Liver (tissue), 9 donors: ENCODE measurements around the gene WNT11. TPM values are rescaled to one million over a fixed set of nuclear protein-coding genes. Genes with fewer than 3 reads are reported as not detected.

Experiments used
- DNase-seq: peaks from one replicate; pipeline ENCODE4 v3.0.0-alpha.2; 2017; ENCODE audit warnings: low spot score
- H3K27ac ChIP-seq, 2 donors: one replicate each; pipeline ENCODE4 v1.7.0; 2013; ENCODE audit warnings: inconsistent platforms in 2 of 2, low read length in 2 of 2, control low read depth in 1 of 2, low read depth in 1 of 2, mild to moderate bottlenecking in 1 of 2
- H3K27me3 ChIP-seq, 4 donors: one replicate each; pipeline versions ENCODE4 v1.6.1 to v1.7.0; 2013; ENCODE audit warnings: low read length in 3 of 4, inconsistent platforms in 1 of 4, mild to moderate bottlenecking in 1 of 4, moderate library complexity in 1 of 4; ENCODE audit not compliant: control insufficient read depth in 4 of 4, insufficient read depth in 4 of 4
- H3K36me3 ChIP-seq, 4 donors: one replicate each; pipeline versions ENCODE4 v1.6.1 to v1.7.0; 2013; ENCODE audit warnings: low read length in 3 of 4, mild to moderate bottlenecking in 3 of 4, low read depth in 1 of 4, moderate library complexity in 1 of 4; ENCODE audit not compliant: control insufficient read depth in 4 of 4, insufficient read depth in 3 of 4
- H3K4me1 ChIP-seq, 4 donors: one replicate each; pipeline versions ENCODE4 v1.6.1 to v1.7.0; 2013; ENCODE audit warnings: low read length in 3 of 4, mild to moderate bottlenecking in 3 of 4, moderate library complexity in 1 of 4; ENCODE audit not compliant: control insufficient read depth in 4 of 4, insufficient read depth in 4 of 4
- H3K4me3 ChIP-seq, 3 donors: one replicate each; pipeline versions ENCODE4 v1.6.1 to v1.7.0; 2013; ENCODE audit warnings: low read length in 3 of 3, control low read depth in 1 of 3, low read depth in 1 of 3, mild to moderate bottlenecking in 1 of 3
- H3K9ac ChIP-seq, 2 donors: one replicate each; pipeline ENCODE4 v1.7.0; 2013; ENCODE audit warnings: low read length in 2 of 2, mild to moderate bottlenecking in 2 of 2, moderate library complexity in 2 of 2, control low read depth in 1 of 2, low read depth in 1 of 2
- H3K9me3 ChIP-seq, 4 donors: one replicate each; pipeline versions ENCODE4 v1.6.1 to v1.7.0; 2013; ENCODE audit warnings: low read length in 3 of 4; ENCODE audit not compliant: control insufficient read depth in 4 of 4
- EGR1 ChIP-seq, 2 donors: IDR thresholded peaks; 2 replicates each; pipeline ENCODE4 v1.6.1; 2016 to 2018; ENCODE audit warnings: antibody characterized with exemption in 2 of 2, low read depth in 2 of 2
- FOXA1 ChIP-seq: IDR thresholded peaks from 2 replicates; pipeline ENCODE4 v1.6.1; 2016; ENCODE audit warnings: antibody characterized with exemption
- FOXA2 ChIP-seq: IDR thresholded peaks from 2 replicates; pipeline ENCODE4 v1.6.1; 2016; ENCODE audit warnings: antibody characterized with exemption
- GABPA ChIP-seq, 2 donors: IDR thresholded peaks in 1 of 2; conservative IDR thresholded peaks in 1 of 2; 2 replicates each; pipeline ENCODE4 v1.6.1; 2016; ENCODE audit warnings: antibody characterized with exemption in 2 of 2, mild to moderate bottlenecking in 1 of 2, moderate library complexity in 1 of 2
- HNF4A ChIP-seq, 2 donors: conservative IDR thresholded peaks; 2 replicates each; pipeline ENCODE4 v1.6.1; 2016; ENCODE audit warnings: antibody characterized with exemption in 2 of 2, mild to moderate bottlenecking in 2 of 2
- HNF4G ChIP-seq: IDR thresholded peaks from 2 replicates; pipeline ENCODE4 v1.6.1; 2016; ENCODE audit warnings: antibody characterized with exemption
- JUND ChIP-seq, 2 donors: IDR thresholded peaks; 2 replicates each; pipeline ENCODE4 v1.6.1; 2016; ENCODE audit warnings: antibody characterized with exemption in 2 of 2
- NR2F2 ChIP-seq: IDR thresholded peaks from 2 replicates; pipeline ENCODE4 v1.6.1; 2016; ENCODE audit warnings: antibody characterized with exemption
- RAD21 ChIP-seq, 2 donors: IDR thresholded peaks; 2 replicates each; pipeline ENCODE4 v1.6.1; 2016; ENCODE audit warnings: antibody characterized with exemption in 2 of 2, mild to moderate bottlenecking in 2 of 2
- RXRA ChIP-seq, 2 donors: IDR thresholded peaks; 2 replicates each; pipeline ENCODE4 v1.6.1; 2017 to 2018; ENCODE audit warnings: antibody characterized with exemption in 2 of 2, mild to moderate bottlenecking in 1 of 2
- SP1 ChIP-seq: IDR thresholded peaks from 2 replicates; pipeline ENCODE4 v1.6.1; 2018; ENCODE audit warnings: antibody characterized with exemption, mild to moderate bottlenecking
- TAF1 ChIP-seq: conservative IDR thresholded peaks from 2 replicates; pipeline ENCODE4 v1.6.1; 2016; ENCODE audit warnings: antibody characterized with exemption, mild to moderate bottlenecking
- YY1 ChIP-seq: IDR thresholded peaks from 2 replicates; pipeline ENCODE4 v1.6.1; 2016; ENCODE audit warnings: antibody characterized with exemption, mild to moderate bottlenecking
- WGBS: extraction: QIAGEN DNeasy Blood & Tissue Kit; methylation state at CpG from one replicate; pipeline ENCODE4 v1.1.7; 2013; 5-methylcytosine and 5-hydroxymethylcytosine counted together
- polyA plus RNA-seq, 2 donors: library from polyadenylated mRNA; stranded (reverse) in 1 of 2; unstranded in 1 of 2; fragments of 200-250 nt in 1 of 2; fragments of >200 nt in 1 of 2; fragmentation: Nextera tagmentation in 1 of 2; extraction: Ambion mirVana in 1 of 2; gene quantifications; one replicate each; pipeline versions ENCODE4 v1.2.1 to v1.2.3, GENCODE V29; 2013 to 2015
- total RNA-seq, 2 donors: library from RNA; depleted of rRNA; stranded (reverse); fragments of >200 nt; gene quantifications; one replicate each; pipeline ENCODE4 v1.2.3, GENCODE V29; 2014
- TF ChIP-seq, protein P1 (sequence below): IDR thresholded peaks from 2 replicates; pipeline ENCODE4 v1.6.1; 2016; ENCODE audit warnings: antibody characterized with exemption
- TF ChIP-seq, protein P2 (sequence below): IDR thresholded peaks from 2 replicates; pipeline ENCODE4 v1.6.1; 2016; ENCODE audit warnings: antibody characterized with exemption, mild to moderate bottlenecking
- TF ChIP-seq, protein P3 (sequence below): IDR thresholded peaks from 2 replicates; pipeline ENCODE4 v1.6.1; 2016; ENCODE audit warnings: antibody characterized with exemption
- TF ChIP-seq, protein P4 (sequence below): IDR thresholded peaks from 2 replicates; pipeline ENCODE4 v1.6.1; 2016; ENCODE audit warnings: antibody characterized with exemption
- TF ChIP-seq, protein P5 (sequence below): fragments of 150-350 bp; IDR thresholded peaks from 2 replicates; pipeline ENCODE4 v1.5.1; 2017; ENCODE audit warnings: improper control_type of control experiment, low read depth, low read length; ENCODE audit not compliant: missing input control
- donor health status: healthy.
- donor health status: healthy.
- donor health status: healthy.
- donor health status: healthy.
- donor health status: healthy.

Gene WNT11
- total and polyA plus RNA-seq, 4 donors: 1.1 to 4.8 (median 2.5) TPM

DNA sequence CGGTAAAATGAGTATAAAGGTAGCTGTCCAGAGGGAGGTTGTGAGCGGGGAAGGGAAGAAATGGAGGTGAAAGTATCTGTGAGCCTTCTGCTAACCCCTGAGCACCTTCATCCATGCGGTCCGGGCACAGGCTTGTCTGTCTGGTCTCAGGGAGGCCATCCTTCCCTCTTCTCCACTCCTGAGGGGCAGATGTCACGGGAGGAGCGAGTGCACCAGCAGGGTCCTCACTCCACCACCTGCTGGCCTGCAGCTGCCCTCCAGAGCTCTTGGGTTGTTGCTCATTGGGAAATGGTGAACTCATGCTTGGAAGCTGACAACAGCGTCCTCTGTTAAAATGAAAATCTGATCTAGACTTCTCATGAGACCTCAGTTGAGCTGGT, 33.8 kb upstream of the WNT11 start:
- no peak for DNase-seq
- Histone ChIP-seq H3K27ac (no peak overlapping the region), H3K9me3 (no peaks in the 10 kb centered on the region), H3K27me3 (no peaks in the 10 kb centered on the region), H3K4me3 (no peak overlapping the region), H3K4me1 (peaks cover 0 to 18% (median 7%) of the 10 kb centered on the region in 4 donors), H3K36me3 (no peaks in the 10 kb centered on the region), H3K9ac (no peak overlapping the region)
- TF ChIP-seq, protein P1, sequence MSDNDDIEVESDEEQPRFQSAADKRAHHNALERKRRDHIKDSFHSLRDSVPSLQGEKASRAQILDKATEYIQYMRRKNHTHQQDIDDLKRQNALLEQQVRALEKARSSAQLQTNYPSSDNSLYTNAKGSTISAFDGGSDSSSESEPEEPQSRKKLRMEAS: no peak
- TF ChIP-seq EGR1 (IDR thresholded peaks at IDR 0.05; ENCODE audit: low read depth in 2 of 2) (no peak), RXRA (IDR thresholded peaks at IDR 0.05) (no peak), JUND (IDR thresholded peaks at IDR 0.05) (no peak), FOXA1 (no peak), TAF1 (no peak), NR2F2 (no peak), RAD21 (IDR thresholded peaks at IDR 0.05) (no peak), SP1 (no peak), HNF4G (no peak), FOXA2 (no peak), GABPA (IDR thresholded peaks at IDR 0.05 in 1 of 2, conservative IDR thresholded peaks at IDR 0.05 in 1 of 2) (no peak), YY1 (no peak), HNF4A (conservative IDR thresholded peaks at IDR 0.05) (no peak)
- TF ChIP-seq, protein P2, sequence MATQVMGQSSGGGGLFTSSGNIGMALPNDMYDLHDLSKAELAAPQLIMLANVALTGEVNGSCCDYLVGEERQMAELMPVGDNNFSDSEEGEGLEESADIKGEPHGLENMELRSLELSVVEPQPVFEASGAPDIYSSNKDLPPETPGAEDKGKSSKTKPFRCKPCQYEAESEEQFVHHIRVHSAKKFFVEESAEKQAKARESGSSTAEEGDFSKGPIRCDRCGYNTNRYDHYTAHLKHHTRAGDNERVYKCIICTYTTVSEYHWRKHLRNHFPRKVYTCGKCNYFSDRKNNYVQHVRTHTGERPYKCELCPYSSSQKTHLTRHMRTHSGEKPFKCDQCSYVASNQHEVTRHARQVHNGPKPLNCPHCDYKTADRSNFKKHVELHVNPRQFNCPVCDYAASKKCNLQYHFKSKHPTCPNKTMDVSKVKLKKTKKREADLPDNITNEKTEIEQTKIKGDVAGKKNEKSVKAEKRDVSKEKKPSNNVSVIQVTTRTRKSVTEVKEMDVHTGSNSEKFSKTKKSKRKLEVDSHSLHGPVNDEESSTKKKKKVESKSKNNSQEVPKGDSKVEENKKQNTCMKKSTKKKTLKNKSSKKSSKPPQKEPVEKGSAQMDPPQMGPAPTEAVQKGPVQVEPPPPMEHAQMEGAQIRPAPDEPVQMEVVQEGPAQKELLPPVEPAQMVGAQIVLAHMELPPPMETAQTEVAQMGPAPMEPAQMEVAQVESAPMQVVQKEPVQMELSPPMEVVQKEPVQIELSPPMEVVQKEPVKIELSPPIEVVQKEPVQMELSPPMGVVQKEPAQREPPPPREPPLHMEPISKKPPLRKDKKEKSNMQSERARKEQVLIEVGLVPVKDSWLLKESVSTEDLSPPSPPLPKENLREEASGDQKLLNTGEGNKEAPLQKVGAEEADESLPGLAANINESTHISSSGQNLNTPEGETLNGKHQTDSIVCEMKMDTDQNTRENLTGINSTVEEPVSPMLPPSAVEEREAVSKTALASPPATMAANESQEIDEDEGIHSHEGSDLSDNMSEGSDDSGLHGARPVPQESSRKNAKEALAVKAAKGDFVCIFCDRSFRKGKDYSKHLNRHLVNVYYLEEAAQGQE: no peak
- TF ChIP-seq, protein P3, sequence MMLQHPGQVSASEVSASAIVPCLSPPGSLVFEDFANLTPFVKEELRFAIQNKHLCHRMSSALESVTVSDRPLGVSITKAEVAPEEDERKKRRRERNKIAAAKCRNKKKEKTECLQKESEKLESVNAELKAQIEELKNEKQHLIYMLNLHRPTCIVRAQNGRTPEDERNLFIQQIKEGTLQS: no peak
- TF ChIP-seq, protein P4, sequence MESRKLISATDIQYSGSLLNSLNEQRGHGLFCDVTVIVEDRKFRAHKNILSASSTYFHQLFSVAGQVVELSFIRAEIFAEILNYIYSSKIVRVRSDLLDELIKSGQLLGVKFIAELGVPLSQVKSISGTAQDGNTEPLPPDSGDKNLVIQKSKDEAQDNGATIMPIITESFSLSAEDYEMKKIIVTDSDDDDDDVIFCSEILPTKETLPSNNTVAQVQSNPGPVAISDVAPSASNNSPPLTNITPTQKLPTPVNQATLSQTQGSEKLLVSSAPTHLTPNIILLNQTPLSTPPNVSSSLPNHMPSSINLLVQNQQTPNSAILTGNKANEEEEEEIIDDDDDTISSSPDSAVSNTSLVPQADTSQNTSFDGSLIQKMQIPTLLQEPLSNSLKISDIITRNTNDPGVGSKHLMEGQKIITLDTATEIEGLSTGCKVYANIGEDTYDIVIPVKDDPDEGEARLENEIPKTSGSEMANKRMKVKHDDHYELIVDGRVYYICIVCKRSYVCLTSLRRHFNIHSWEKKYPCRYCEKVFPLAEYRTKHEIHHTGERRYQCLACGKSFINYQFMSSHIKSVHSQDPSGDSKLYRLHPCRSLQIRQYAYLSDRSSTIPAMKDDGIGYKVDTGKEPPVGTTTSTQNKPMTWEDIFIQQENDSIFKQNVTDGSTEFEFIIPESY: no peak
- TF ChIP-seq, protein P5, sequence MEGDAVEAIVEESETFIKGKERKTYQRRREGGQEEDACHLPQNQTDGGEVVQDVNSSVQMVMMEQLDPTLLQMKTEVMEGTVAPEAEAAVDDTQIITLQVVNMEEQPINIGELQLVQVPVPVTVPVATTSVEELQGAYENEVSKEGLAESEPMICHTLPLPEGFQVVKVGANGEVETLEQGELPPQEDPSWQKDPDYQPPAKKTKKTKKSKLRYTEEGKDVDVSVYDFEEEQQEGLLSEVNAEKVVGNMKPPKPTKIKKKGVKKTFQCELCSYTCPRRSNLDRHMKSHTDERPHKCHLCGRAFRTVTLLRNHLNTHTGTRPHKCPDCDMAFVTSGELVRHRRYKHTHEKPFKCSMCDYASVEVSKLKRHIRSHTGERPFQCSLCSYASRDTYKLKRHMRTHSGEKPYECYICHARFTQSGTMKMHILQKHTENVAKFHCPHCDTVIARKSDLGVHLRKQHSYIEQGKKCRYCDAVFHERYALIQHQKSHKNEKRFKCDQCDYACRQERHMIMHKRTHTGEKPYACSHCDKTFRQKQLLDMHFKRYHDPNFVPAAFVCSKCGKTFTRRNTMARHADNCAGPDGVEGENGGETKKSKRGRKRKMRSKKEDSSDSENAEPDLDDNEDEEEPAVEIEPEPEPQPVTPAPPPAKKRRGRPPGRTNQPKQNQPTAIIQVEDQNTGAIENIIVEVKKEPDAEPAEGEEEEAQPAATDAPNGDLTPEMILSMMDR: no peak
- WGBS: 91% methylated on average over 7 of the region's 7 CpGs
